OCI-LY7 (cell line): ENCODE data around the gene F8. TPM values are rescaled to one million over a fixed set of nuclear protein-coding genes. Genes with fewer than 3 reads are reported as not detected.
"Not testable (repeated sequence)": the region's sequence is repeated elsewhere in the genome, so short reads cannot be mapped to it uniquely, and the experiment has no call there.

Source experiments
- BruUV-seq: library from RNA; stranded (reverse); fragments of 400-500 nt; replicated peaks from 2 replicates; lab custom pipeline; 2021; lab: Mats Ljungman, UMichigan
- CTCF ChIA-PET: fragments of 300-600 bp; sonication (Branson Sonifier 250); formaldehyde crosslinking; loops from one replicate; lab custom pipeline; 2022; ENCODE audit warnings: antibody characterized with exemption; ENCODE audit not compliant: unreplicated experiment; lab: Charles Lee
- POLR2A ChIA-PET: fragments of 300-600 bp; sonication (Branson Sonifier 250); formaldehyde crosslinking; loops from one replicate; lab custom pipeline; 2022; ENCODE audit warnings: antibody characterized with exemption; lab: Charles Lee
- DNase-seq: peaks from one replicate; pipeline ENCODE4 v3.0.0-alpha.2; 2015; ENCODE audit warnings: low spot score
- H2AFZ ChIP-seq: fragments of 200-600 bp; sonication (generic), shearing (Covaris generic); 2 replicates; pipeline ENCODE4 v1.6.1; 2014; ENCODE audit warnings: mild to moderate bottlenecking, antibody characterized with exemption, low read length, moderate library complexity
- H3K27ac ChIP-seq: fragments of 200-600 bp; sonication (generic); 2 replicates; pipeline ENCODE4 v1.5.1; 2014; ENCODE audit warnings: mixed run types, low read depth, mild to moderate bottlenecking, moderate library complexity, low read length, inconsistent platforms; ENCODE audit not compliant: poor library complexity, severe bottlenecking
- H3K36me3 ChIP-seq: fragments of 200-600 bp; sonication (generic); 2 replicates; pipeline ENCODE4 v1.6.1; 2014; ENCODE audit warnings: mild to moderate bottlenecking, antibody characterized with exemption, low read length, moderate library complexity, mixed read lengths; ENCODE audit not compliant: insufficient read depth
- H3K4me1 ChIP-seq: fragments of 200-600 bp; sonication (generic); 2 replicates; pipeline ENCODE4 v1.5.1; 2014; ENCODE audit warnings: mild to moderate bottlenecking, low read length; ENCODE audit not compliant: insufficient read depth, poor library complexity, severe bottlenecking
- H3K4me2 ChIP-seq: fragments of 200-600 bp; sonication (generic); 2 replicates; pipeline ENCODE4 v1.6.1; 2014; ENCODE audit warnings: mild to moderate bottlenecking, low read length
- H3K4me3 ChIP-seq: fragments of 200-600 bp; sonication (generic); 2 replicates; pipeline ENCODE4 v1.5.1; 2014; ENCODE audit warnings: mild to moderate bottlenecking, low read depth, low read length; ENCODE audit not compliant: poor library complexity, severe bottlenecking
- H3K79me2 ChIP-seq: fragments of 200-600 bp; sonication (generic); 2 replicates; pipeline ENCODE4 v1.6.1; 2016; ENCODE audit warnings: low read depth, mild to moderate bottlenecking, low read length, moderate library complexity, mixed read lengths; ENCODE audit not compliant: insufficient read depth
- H3K9me2 ChIP-seq: fragments of 200-600 bp; sonication (generic); 2 replicates; pipeline ENCODE4 v1.6.1; 2016; ENCODE audit warnings: mild to moderate bottlenecking, low read length, mixed read lengths; ENCODE audit not compliant: insufficient read depth
- H3K9me3 ChIP-seq: fragments of 200-600 bp; sonication (generic); 2 replicates; pipeline ENCODE4 v1.6.1; 2014; ENCODE audit warnings: mild to moderate bottlenecking, mixed run types, low read length, mixed read lengths
- H4K20me1 ChIP-seq: fragments of 200-600 bp; sonication (generic); 2 replicates; pipeline ENCODE4 v1.6.1; 2014; ENCODE audit warnings: mild to moderate bottlenecking, antibody characterized with exemption, low read length, moderate library complexity, mixed read lengths; ENCODE audit not compliant: insufficient read depth
- EZH2phosphoT487 ChIP-seq: fragments of 200-600 bp; sonication (generic); IDR thresholded peaks from 2 replicates; pipeline ENCODE4 v1.6.1; 2018; ENCODE audit warnings: low read depth, borderline replicate concordance, mild to moderate bottlenecking, mixed run types, antibody characterized with exemption, low read length, moderate library complexity, mixed read lengths
- intact Hi-C: fragments of 100-400 bp; cut with micrococcal nuclease; formaldehyde crosslinking; loops from one replicate; pipeline ENCODE4 v1.10.0; 2022; ENCODE audit not compliant: unreplicated experiment
- total RNA-seq, 2 experiments: library from RNA; depleted of rRNA in 1 of 2; stranded (reverse); fragments of >200 nt in 1 of 2; shearing (Covaris generic) in 1 of 2; gene quantifications; 2 replicates each; pipeline ENCODE4 v1.2.3, GENCODE V29; 2014 to 2022
- TF ChIP-seq, protein P1 (sequence below): fragments of 200-600 bp; sonication (generic); conservative IDR thresholded peaks from 2 replicates; pipeline ENCODE4 v1.5.1; 2014; ENCODE audit warnings: mild to moderate bottlenecking, antibody characterized with exemption, low read length, moderate library complexity, mixed read lengths

The F8 gene
- total RNA-seq, 2 experiments from 2014 or later: 0.47 to 1.7 TPM

DNA sequence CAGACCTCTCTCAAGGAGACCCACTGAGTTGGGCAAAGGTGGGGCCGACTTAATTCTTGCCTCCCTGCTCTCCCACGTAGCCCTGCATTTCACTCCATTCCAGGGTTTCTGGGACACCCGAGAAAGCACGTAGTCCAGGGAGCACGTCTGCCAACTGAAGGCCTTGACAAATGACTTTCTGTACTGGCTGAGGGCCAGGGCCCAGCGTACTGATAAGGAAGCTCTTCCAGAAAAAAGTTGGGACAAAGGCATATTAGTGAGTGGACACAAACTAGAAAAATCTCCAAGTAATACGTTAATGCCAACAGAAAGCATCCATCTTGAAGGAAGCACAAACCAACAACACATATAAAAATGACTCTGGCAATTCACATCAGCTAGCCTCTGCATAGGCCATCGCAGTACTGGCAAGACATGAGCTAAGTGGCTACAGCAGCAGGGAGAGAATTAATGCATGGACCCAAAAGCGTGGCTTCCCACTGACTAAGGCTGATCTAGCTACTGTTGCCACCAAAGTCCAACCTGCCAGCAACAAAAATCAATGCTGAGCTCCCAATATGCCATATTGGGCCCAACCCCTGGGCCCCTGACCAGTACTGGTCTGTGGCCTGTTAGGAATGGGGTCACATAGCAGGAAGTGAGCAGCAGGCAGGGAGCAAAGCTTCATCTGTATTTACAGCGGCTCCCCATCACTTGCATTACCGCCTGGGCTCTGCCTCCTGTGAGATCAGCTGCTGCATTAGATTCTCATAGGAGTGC is 15.4 kb downstream of the F8 start:
- H3K36me3 ChIP-seq, H3K4me2 ChIP-seq, POLR2A ChIA-PET, H3K27ac ChIP-seq, DNase-seq, H4K20me1 ChIP-seq, CTCF ChIA-PET, BruUV-seq, H3K79me2 ChIP-seq, H3K4me1 ChIP-seq, H3K4me3 ChIP-seq, H3K9me3 ChIP-seq, H2AFZ ChIP-seq, intact Hi-C loops, H3K9me2 ChIP-seq: not testable (repeated sequence)

DNA sequence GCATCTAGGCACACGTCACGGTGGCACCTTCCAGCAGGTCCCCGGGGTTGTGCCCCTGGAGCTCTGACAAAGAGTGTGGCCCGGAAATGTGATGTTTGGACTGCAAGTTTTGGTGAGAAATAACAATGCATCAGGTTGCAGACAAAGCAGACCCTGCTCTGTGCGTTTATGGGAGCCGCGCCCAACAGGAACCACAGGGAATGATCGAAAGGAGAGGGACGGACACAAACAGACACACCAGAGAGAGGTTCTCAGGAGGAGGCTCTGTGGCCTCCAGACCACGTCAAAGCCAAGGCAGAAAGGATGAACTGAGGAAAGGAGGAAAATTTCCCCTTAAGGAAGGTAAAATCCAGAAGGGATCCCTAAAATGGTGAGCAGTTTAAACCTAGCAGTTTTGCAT is 16.1 kb downstream of the F8 start:
- BruUV-seq, H3K9me3 ChIP-seq, H4K20me1 ChIP-seq, intact Hi-C loops, H3K27ac ChIP-seq, H3K4me2 ChIP-seq, H3K4me1 ChIP-seq, H3K4me3 ChIP-seq, H2AFZ ChIP-seq, POLR2A ChIA-PET, H3K79me2 ChIP-seq, DNase-seq, H3K36me3 ChIP-seq, H3K9me2 ChIP-seq, CTCF ChIA-PET: not testable (repeated sequence)

DNA sequence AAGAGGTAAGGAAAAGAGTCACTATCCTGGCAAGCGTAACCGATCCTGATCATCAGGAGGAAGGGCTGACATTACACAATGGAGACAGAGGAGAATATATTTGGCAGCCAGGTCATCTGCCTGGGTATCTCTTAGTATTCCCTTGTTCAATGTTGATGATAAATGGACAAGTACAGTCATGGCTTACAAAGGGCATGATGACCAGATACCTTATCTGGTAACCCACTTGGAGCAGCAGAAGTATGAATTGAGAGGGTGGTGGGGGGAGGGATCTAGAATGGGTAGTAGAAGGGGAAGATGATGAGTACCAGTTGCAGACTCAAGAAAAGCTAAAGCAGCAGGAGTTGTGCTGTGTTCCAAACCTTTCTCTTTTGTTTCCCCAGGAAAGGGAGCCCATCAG is 17.3 kb downstream of the F8 start:
- intact Hi-C loops: no loop called here
- TF ChIP-seq, protein P1, sequence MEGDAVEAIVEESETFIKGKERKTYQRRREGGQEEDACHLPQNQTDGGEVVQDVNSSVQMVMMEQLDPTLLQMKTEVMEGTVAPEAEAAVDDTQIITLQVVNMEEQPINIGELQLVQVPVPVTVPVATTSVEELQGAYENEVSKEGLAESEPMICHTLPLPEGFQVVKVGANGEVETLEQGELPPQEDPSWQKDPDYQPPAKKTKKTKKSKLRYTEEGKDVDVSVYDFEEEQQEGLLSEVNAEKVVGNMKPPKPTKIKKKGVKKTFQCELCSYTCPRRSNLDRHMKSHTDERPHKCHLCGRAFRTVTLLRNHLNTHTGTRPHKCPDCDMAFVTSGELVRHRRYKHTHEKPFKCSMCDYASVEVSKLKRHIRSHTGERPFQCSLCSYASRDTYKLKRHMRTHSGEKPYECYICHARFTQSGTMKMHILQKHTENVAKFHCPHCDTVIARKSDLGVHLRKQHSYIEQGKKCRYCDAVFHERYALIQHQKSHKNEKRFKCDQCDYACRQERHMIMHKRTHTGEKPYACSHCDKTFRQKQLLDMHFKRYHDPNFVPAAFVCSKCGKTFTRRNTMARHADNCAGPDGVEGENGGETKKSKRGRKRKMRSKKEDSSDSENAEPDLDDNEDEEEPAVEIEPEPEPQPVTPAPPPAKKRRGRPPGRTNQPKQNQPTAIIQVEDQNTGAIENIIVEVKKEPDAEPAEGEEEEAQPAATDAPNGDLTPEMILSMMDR: no peak
- no peak for TF ChIP-seq EZH2phosphoT487
- Histone ChIP-seq H3K79me2 (no peaks in the 10 kb centered on the region), H4K20me1 (no peaks in the 10 kb centered on the region), H3K27ac (no peak overlapping the region), H3K9me2 (no peaks in the 10 kb centered on the region), H3K4me3 (no peak overlapping the region), H3K4me2 (no peak overlapping the region), H3K36me3 (no peaks in the 10 kb centered on the region), H3K4me1 (no peaks in the 10 kb centered on the region), H2AFZ (no peak overlapping the region), H3K9me3 (no peaks in the 10 kb centered on the region)
- no peak for DNase-seq
- POLR2A ChIA-PET: interaction anchor here (0.5 kb wide), 1 partner anchor 27 kb away, joined by 6 read pairs; no protein-coding TSS in a partner anchor
- BruUV-seq: no TSS peak
- CTCF ChIA-PET: no interaction called here
